ENCODE results near the gene KATNA1.

The KATNA1 gene

GRCh38 chr6:149657441-149657840 lies 8.9 kb upstream of the KATNA1 start:
- no peaks in the 10 kb centered on the region for H3K27me3 ChIP-seq (ENCODE audit: control insufficient read depth in 1 of 2, insufficient read depth in 1 of 2, low read length in 2 of 2)
- DNase-seq, result no peak
- 100% methylated on average over 2 of the region's 5 CpGs for WGBS

GRCh38 chr6:149651056-149651455 lies 2.5 kb upstream of the KATNA1 start:
- no peak overlapping the region for H4K8ac ChIP-seq (ENCODE audit: low read length)
- no peak overlapping the region for H3K14ac ChIP-seq (ENCODE audit: low read length in 2 of 2)
- no peak overlapping the region for H2BK12ac ChIP-seq (ENCODE audit: low read length in 2 of 2)
- H2BK15ac ChIP-seq (ENCODE audit: low read depth, poor library complexity, severe bottlenecking), result no peak overlapping the region
- no peak overlapping the region for H3K4ac ChIP-seq (ENCODE audit: low read depth in 1 of 2, low read length in 2 of 2)
- no peak overlapping the region for H3K23ac ChIP-seq (ENCODE audit: low read length in 2 of 2)
- no peak overlapping the region for H4K91ac ChIP-seq (ENCODE audit: low read length)
- no peaks in the 10 kb centered on the region for H3K27me3 ChIP-seq (ENCODE audit: control insufficient read depth in 1 of 2, insufficient read depth in 1 of 2, low read length in 2 of 2)
- H2BK120ac ChIP-seq (ENCODE audit: low read depth, low read length), result no peak overlapping the region
- DNase-seq, result no peak
- H3K18ac ChIP-seq (ENCODE audit: low read depth in 1 of 2, low read length in 2 of 2), result no peak overlapping the region
- no peak overlapping the region for H3K4me3 ChIP-seq (ENCODE audit: insufficient read depth in 1 of 2, low read depth in 1 of 2, low read length in 2 of 2)
- H3K36me3 ChIP-seq (ENCODE audit: control insufficient read depth in 1 of 2, insufficient read depth in 2 of 2, low read depth in 1 of 2, low read length in 2 of 2), result no peaks in the 10 kb centered on the region
- H2BK5ac ChIP-seq (ENCODE audit: low read depth, low read length, poor library complexity, severe bottlenecking), result no peak overlapping the region
- no peak overlapping the region for H3K27ac ChIP-seq (ENCODE audit: low read length, poor library complexity, severe bottlenecking)
- no peak overlapping the region for H2AK5ac ChIP-seq (ENCODE audit: low read length, severe bottlenecking)
- no peak overlapping the region for H2AFZ ChIP-seq (ENCODE audit: low read depth, low read length)
- H3K9ac ChIP-seq (ENCODE audit: low read length), result no peak overlapping the region
- no peak overlapping the region for H3K4me2 ChIP-seq (ENCODE audit: low read length, poor library complexity, severe bottlenecking)
- no peaks in the 10 kb centered on the region for H3K4me1 ChIP-seq (ENCODE audit: control insufficient read depth, insufficient read depth, low read depth, low read length)
- no peaks in the 10 kb centered on the region for H3K79me1 ChIP-seq (replicated peaks; ENCODE audit: low read length, poor library complexity, severe bottlenecking)
- no peaks in the 10 kb centered on the region for H3K9me3 ChIP-seq (ENCODE audit: control insufficient read depth, low read length)

More at GRCh38 chr6:149657441-149657840, 8.9 kb upstream of the KATNA1 start:
- Histone ChIP-seq H3K23ac (ENCODE audit: low read length in 2 of 2) (no peak overlapping the region), H2AFZ (ENCODE audit: low read depth, low read length) (no peak overlapping the region), H3K4me2 (ENCODE audit: low read length, poor library complexity, severe bottlenecking) (no peak overlapping the region), H3K27ac (ENCODE audit: low read length, poor library complexity, severe bottlenecking) (no peak overlapping the region), H3K79me1 (replicated peaks; ENCODE audit: low read length, poor library complexity, severe bottlenecking) (peaks cover under 1% of the 10 kb centered on the region), H2AK5ac (ENCODE audit: low read length, severe bottlenecking) (no peak overlapping the region), H3K4me1 (ENCODE audit: control insufficient read depth, insufficient read depth, low read depth, low read length) (no peaks in the 10 kb centered on the region), H3K36me3 (ENCODE audit: control insufficient read depth in 1 of 2, insufficient read depth in 2 of 2, low read depth in 1 of 2, low read length in 2 of 2) (peaks cover 12 to 47% of the 10 kb centered on the region in 2 experiments), H2BK120ac (ENCODE audit: low read depth, low read length) (no peak overlapping the region), H3K9me3 (ENCODE audit: control insufficient read depth, low read length) (no peaks in the 10 kb centered on the region), H3K4me3 (ENCODE audit: insufficient read depth in 1 of 2, low read depth in 1 of 2, low read length in 2 of 2) (no peak overlapping the region), H2BK12ac (ENCODE audit: low read length in 2 of 2) (no peak overlapping the region), H2BK5ac (ENCODE audit: low read depth, low read length, poor library complexity, severe bottlenecking) (no peak overlapping the region), H3K18ac (ENCODE audit: low read depth in 1 of 2, low read length in 2 of 2) (no peak overlapping the region), H3K9ac (ENCODE audit: low read length) (no peak overlapping the region), H4K8ac (ENCODE audit: low read length) (no peak overlapping the region), H3K14ac (ENCODE audit: low read length in 2 of 2) (no peak overlapping the region), H2BK15ac (ENCODE audit: low read depth, poor library complexity, severe bottlenecking) (no peak overlapping the region), H4K91ac (ENCODE audit: low read length) (no peak overlapping the region), H3K4ac (ENCODE audit: low read depth in 1 of 2, low read length in 2 of 2) (no peak overlapping the region)

DNA sequence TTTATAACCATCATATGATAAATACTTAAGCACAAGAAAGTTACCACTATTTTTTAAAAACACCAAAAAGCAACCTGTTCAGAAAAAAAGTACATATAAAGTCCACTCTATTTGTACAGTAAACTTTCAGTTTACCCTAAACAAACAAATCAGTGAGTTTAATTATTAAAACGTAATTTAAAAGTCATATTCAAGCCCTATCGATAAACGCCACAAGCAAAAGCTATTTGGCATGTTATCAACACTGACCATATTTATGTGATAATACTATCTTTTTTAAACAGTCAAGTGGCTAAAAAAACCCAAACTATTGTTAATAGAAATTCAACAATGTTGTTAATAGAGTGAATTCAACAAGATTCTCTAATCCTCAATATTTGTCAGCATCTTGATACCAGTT lies 1.9 kb downstream of the KATNA1 start:
- no peak overlapping the region for H3K23ac ChIP-seq (ENCODE audit: low read length in 2 of 2)
- H3K4ac ChIP-seq (ENCODE audit: low read depth in 1 of 2, low read length in 2 of 2), result no peak overlapping the region
- H3K4me1 ChIP-seq (ENCODE audit: control insufficient read depth, insufficient read depth, low read depth, low read length), result no peaks in the 10 kb centered on the region
- peaks cover 6% of the 10 kb centered on the region for H3K79me1 ChIP-seq (replicated peaks; ENCODE audit: low read length, poor library complexity, severe bottlenecking)
- no peaks in the 10 kb centered on the region for H3K36me3 ChIP-seq (ENCODE audit: control insufficient read depth in 1 of 2, insufficient read depth in 2 of 2, low read depth in 1 of 2, low read length in 2 of 2)
- peak overlapping the region in 1 of 2 experiments; percentile 98 for H3K4me3 ChIP-seq (ENCODE audit: insufficient read depth in 1 of 2, low read depth in 1 of 2, low read length in 2 of 2)
- 100% methylated on average over 1 of the region's 3 CpGs for whole genome bisulfite sequencing
- no peak overlapping the region for H4K91ac ChIP-seq (ENCODE audit: low read length)
- H2AFZ ChIP-seq (ENCODE audit: low read depth, low read length), result no peak overlapping the region
- no peaks in the 10 kb centered on the region for H3K27me3 ChIP-seq (ENCODE audit: control insufficient read depth in 1 of 2, insufficient read depth in 1 of 2, low read length in 2 of 2)
- no peak overlapping the region for H2BK120ac ChIP-seq (ENCODE audit: low read depth, low read length)
- no peak overlapping the region for H2AK5ac ChIP-seq (ENCODE audit: low read length, severe bottlenecking)
- no peaks in the 10 kb centered on the region for H3K9me3 ChIP-seq (ENCODE audit: control insufficient read depth, low read length)
- H3K9ac ChIP-seq (ENCODE audit: low read length), result peak overlapping the region; percentile 95
- no peak overlapping the region for H3K27ac ChIP-seq (ENCODE audit: low read length, poor library complexity, severe bottlenecking)
- no peak overlapping the region for H2BK5ac ChIP-seq (ENCODE audit: low read depth, low read length, poor library complexity, severe bottlenecking)
- no peak overlapping the region for H3K14ac ChIP-seq (ENCODE audit: low read length in 2 of 2)
- no peak overlapping the region for H4K8ac ChIP-seq (ENCODE audit: low read length)
- no peak overlapping the region for H3K18ac ChIP-seq (ENCODE audit: low read depth in 1 of 2, low read length in 2 of 2)
- H3K4me2 ChIP-seq (ENCODE audit: low read length, poor library complexity, severe bottlenecking), result no peak overlapping the region
- no peak overlapping the region for H2BK15ac ChIP-seq (ENCODE audit: low read depth, poor library complexity, severe bottlenecking)
- H2BK12ac ChIP-seq (ENCODE audit: low read length in 2 of 2), result no peak overlapping the region
- DNase-seq, result no peak

GRCh38 chr6:149642829-149643580 lies 5.5 kb downstream of the KATNA1 start:
- no peak overlapping the region for H2BK120ac ChIP-seq (ENCODE audit: low read depth, low read length)

More at GRCh38 chr6:149642829-149643580, 5.5 kb downstream of the KATNA1 start:
- Histone ChIP-seq H3K14ac (ENCODE audit: low read length in 2 of 2) (no peak overlapping the region), H2BK12ac (ENCODE audit: low read length in 2 of 2) (no peak overlapping the region), H3K79me1 (replicated peaks; ENCODE audit: low read length, poor library complexity, severe bottlenecking) (peaks cover 10% of the 10 kb centered on the region), H4K91ac (ENCODE audit: low read length) (no peak overlapping the region), H2AFZ (ENCODE audit: low read depth, low read length) (no peak overlapping the region), H3K27ac (ENCODE audit: low read length, poor library complexity, severe bottlenecking) (no peak overlapping the region), H3K23ac (ENCODE audit: low read length in 2 of 2) (no peak overlapping the region), H2BK5ac (ENCODE audit: low read depth, low read length, poor library complexity, severe bottlenecking) (no peak overlapping the region), H3K4me1 (ENCODE audit: control insufficient read depth, insufficient read depth, low read depth, low read length) (no peaks in the 10 kb centered on the region), H3K4me2 (ENCODE audit: low read length, poor library complexity, severe bottlenecking) (no peak overlapping the region), H3K9ac (ENCODE audit: low read length) (peak overlapping the region; percentile 59), H3K9me3 (ENCODE audit: control insufficient read depth, low read length) (no peaks in the 10 kb centered on the region), H3K18ac (ENCODE audit: low read depth in 1 of 2, low read length in 2 of 2) (no peak overlapping the region), H2AK5ac (ENCODE audit: low read length, severe bottlenecking) (no peak overlapping the region), H3K27me3 (ENCODE audit: control insufficient read depth in 1 of 2, insufficient read depth in 1 of 2, low read length in 2 of 2) (no peaks in the 10 kb centered on the region), H3K36me3 (ENCODE audit: control insufficient read depth in 1 of 2, insufficient read depth in 2 of 2, low read depth in 1 of 2, low read length in 2 of 2) (peaks cover 0 to 4% of the 10 kb centered on the region in 2 experiments), H3K4ac (ENCODE audit: low read depth in 1 of 2, low read length in 2 of 2) (peak overlapping the region in 1 of 2 experiments; percentile 4), H4K8ac (ENCODE audit: low read length) (no peak overlapping the region), H3K4me3 (ENCODE audit: insufficient read depth in 1 of 2, low read depth in 1 of 2, low read length in 2 of 2) (no peak overlapping the region), H2BK15ac (ENCODE audit: low read depth, poor library complexity, severe bottlenecking) (no peak overlapping the region)
- DNase-seq, result no peak
- 100% methylated on average over 1 of the region's 1 CpG for WGBS

Measured in mesenchymal stem cell (in vitro differentiated cells and primary cell).